Measurements from ENCODE around the gene SNRPE.

SNRPE gene

DNA sequence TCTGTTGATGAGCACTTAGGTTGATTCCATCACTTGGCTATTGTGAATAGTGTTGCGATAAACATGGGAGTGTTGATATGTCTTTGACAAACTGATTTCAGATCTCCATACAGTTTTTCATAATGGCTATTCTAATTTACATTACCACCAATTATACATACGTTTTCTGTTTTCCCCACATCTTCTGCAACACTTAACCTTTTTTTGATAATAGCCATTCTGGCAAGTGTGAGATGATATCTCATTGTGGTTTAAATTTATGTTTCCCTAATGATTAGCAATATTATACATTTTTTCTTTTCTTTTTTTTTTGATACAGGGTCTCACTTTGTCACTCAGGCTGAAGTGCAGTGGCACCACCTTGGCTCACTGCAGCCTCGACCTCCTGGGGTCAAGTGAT is 17.0 kb downstream of the SNRPE start:
- no peak for DNase-seq (ENCODE audit: low read depth in 2 of 2, low spot score in 1 of 2)

DNA sequence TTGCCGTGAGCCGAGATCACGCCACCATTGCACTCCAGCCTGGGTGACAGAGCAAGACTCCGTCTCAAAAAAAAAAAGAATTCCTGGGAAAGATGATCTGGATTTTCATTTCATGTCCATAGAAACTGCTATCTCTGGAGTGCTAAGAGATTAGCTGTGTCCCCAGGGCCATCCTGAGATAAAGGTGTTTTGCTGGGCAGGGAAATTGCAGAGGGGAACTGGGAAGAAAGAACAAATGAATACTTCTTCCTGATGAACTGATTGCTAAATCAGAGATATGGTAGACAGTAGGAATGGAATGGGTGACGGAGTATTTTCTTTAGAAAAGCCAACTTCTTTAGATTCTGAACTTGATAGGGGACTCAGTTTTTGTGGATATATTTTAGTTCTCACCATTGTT is 19.2 kb downstream of the SNRPE start:
- no peak for DNase-seq (ENCODE audit: low read depth in 2 of 2, low spot score in 1 of 2)

DNA sequence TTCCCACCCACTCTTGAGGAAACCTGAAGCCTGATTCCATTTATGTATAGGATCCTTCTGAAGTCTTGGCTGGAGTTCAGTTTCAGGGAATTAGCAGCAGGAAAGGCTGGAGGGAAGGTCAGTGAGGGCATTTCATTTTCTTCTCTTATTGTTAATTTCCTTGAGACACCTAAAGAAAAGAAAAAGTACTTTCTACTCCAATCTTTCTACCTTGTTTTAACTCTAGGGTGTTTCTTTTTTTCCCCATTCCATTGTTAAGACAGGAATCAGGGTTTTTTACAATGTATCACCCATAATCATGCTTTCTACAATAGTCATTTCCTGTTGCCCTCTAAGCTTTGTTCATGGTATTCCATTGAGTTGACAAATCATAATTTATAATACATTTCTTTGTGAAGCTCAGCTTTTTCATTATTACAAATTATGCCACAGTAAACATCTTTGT is 27.4 kb downstream of the SNRPE start:
- no peak for DNase-seq (ENCODE audit: low read depth in 2 of 2, low spot score in 1 of 2)

DNA sequence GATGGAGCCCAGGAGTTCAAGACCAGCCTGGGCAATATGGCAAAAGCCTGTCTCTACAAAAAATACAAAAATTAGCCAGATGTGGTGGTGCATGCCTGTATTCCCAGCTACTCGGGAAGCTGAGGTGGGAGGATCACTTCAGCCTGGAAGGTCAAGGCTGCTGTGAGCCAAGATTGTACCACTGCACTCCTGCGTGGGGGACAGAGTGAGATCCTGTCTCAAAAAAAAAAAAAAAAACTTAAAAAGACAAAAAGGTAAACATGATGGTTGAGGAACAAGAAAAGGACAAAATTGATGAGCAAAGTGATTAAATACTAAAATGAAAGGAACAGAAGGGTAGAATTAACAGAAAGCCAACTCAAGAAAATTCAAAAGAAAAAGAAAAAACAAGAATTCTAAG is 30.6 kb downstream of the SNRPE start:
- DNase-seq (ENCODE audit: low read depth in 2 of 2, low spot score in 1 of 2), result no peak

DNA sequence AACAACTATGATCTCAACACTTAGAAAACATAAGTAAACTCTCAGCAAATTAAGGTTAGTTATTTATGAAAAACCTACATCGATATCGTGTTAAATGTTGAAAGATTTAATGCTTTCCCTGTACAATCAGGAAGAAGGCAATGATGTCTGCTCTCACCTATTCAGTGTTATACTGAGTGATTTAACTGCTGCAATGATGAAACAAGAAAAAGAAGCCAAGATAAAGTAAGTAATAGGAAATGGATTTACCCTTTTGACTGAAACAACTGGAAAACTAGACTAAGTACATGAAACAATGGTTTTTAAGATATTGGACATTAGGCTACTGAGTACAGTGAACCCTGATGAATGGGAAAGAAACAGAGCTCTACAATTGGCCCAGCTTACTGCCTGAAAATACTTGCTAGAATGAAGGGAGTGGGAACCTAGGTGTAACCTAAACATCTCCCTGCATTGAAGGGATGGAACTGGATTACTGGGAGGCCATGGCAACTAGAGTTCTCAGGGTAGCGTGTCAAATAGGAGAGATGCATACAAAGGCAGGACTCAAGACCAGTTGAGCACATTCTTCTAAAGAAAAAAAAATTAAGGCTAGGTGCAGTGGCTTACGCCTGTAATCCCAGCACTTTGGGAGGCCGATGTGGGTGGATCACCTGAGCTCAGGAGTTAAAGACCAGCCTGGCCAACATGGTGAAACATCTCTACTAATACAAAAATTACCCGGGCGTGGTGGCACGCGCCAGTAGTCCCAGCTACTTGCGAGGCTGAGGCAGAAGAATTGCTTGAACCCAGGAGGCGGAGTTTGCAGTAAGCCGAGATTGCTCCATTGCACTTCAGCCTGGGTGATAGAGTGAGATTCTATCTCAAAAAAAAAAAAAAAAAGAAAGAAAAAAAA is 37.3 kb downstream of the SNRPE start:
- DNase-seq (ENCODE audit: low read depth in 2 of 2, low spot score in 1 of 2), result no peak

DNA sequence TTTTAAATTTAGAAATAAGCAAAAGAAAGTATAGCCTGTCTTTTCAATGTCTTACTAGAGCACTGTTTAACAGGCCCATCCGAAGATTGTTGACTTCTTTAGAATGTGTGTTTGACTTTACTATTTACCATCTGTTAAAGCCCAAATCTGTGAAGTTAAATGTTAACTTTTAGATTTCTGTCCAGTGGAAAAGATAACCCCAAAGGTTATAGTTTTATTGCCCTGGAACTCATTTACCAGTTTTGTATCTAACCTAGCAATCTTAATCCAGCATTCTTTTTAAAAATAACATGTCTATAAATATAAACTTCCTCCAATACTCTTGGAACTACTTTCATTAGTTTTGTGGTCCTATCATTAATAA is 37.9 kb downstream of the SNRPE start:
- DNase-seq (ENCODE audit: low read depth in 2 of 2, low spot score in 1 of 2), result no peak

DNA sequence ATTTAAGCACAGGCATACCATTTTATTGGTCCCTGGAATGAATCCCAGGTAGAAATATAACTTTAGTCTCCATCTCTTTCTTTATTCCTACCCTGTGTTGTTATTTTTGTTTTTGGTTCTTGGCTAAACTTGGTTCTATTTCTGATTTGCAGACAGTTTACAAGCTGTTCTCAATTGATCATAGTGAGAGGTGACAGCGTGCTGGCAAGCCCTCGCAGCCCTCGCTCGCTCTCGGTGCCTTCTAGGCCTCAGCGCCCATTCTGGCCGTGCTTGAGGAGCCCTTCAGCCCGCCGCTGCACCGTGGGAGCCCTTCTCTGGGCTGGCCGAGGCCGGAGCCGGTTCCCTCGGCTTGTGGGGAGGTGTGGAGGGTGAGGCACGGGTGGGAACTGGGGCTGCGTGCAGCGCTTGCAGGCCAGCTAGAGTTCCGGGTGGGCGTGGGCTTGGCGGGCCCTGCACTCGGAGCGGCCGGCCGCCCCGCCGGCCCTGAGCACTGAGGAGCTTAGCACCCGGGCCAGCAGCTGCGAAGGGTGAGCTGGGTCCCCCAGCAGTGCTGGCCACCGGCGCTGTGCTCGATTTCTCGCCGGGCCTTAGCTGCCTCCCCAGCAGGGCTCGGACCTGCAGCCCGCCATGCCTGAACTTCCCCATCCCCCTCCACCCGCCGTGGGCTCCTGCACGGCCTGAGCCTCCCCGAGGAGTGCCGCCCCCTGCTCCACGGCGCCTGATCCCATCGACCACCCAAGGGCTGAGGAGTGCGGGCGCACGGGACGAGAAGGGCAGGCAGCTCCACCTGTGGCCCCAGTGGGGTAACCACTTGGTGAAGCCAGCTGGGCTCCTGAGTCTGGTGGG is 38.7 kb downstream of the SNRPE start:
- DNase-seq (ENCODE audit: low read depth in 2 of 2, low spot score in 1 of 2), result no peak

DNA sequence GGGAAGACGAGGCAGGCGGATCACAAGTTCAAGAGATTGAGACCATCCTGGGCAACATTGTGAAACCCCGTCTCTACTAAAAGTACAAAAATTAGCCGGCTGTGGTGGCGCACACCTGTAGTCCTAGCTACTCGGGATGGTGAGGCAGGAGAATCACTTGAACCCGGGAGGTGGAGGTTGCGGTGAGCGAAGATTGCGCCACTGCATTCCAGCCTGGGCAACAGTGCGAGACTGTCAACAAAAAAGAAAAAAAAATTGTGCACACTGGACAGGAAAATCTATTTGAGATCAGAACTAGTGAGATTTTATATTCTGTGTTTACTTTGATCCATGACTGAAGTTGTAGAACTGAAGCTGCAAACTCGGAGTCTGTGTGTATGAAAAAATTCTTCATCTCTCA is 40.2 kb downstream of the SNRPE start:
- DNase-seq (ENCODE audit: low read depth in 2 of 2, low spot score in 1 of 2), result no peak

DNA sequence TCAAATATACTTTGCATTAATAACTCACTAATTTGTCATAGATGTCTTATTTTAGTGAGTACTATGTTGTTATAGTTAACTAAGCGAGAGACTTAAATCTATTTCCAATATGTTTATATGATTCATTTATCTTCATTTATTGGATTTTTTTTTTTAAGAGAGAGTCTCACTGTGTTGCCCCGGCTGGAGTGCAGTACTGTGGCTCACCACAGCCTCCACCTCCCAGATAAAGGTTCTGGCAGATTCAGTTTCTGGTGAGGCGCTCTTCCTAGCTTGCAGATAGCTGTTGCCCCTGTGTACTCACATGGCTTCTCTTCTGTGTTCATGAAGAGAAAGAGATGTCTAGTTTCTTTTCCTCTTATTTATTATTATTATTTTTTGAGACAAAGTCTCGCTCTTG is 43.9 kb downstream of the SNRPE start:
- no peak for DNase-seq (ENCODE audit: low read depth in 2 of 2, low spot score in 1 of 2)

DNA sequence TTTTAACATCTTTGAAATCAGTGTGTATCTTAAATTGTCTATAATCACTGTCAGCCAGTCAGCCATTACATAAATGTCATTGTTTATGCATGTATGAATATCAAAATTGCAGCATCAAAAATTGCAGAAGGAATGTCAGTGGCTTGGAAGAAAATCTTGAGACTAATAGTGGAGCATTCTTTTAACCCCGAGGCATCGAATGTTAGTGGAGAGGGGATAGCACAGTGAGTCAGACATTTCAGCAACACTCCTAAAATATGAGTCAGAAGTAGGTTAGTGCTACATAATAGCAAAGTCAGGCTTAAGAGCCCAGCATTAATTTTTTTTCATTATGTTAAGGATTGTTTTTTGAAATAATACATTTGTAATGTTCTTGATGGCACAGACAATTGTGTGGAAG is 45.5 kb downstream of the SNRPE start:
- DNase-seq (ENCODE audit: low read depth in 2 of 2, low spot score in 1 of 2), result no peak

DNA sequence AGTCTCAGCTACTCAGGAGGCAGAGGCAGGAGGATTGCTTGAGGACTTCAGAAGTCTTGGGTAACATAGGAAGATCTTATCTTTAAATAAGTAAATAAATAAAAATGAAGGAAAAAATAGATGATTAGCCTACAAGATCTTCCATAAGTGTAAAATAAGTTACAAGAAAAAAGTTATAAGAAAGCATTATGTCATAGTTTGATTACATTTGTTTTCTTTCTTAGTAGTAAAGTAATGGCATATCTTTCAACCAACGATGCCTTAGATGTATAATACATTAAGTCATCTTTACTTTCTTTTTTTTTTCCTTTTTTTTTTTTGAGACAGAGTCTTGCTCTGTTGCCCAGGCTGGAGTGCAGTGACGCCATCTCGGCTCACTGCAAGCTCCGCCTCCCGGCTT is 46.5 kb downstream of the SNRPE start:
- DNase-seq (ENCODE audit: low read depth in 2 of 2, low spot score in 1 of 2), result no peak

DNA sequence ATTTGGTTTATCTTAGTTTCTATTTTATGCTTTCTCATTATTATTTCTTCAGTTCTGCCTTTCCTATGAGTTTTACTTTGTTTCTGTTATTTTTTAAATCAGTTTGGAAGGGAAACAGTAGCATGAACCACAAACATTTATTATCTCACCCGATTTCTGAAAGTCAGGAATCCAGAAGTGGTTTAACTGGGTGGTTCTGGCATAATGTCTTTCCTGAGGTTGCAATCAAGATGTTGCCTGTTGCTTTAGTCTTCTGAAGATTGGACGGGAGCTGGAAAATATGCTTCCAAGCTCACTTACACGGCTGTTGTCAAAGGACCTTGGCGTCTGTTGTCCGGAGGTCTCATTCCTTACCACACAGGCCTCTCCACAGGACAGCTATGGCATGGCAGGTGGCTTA is 50.4 kb downstream of the SNRPE start:
- DNase-seq (ENCODE audit: low read depth in 2 of 2, low spot score in 1 of 2), result no peak

DNA sequence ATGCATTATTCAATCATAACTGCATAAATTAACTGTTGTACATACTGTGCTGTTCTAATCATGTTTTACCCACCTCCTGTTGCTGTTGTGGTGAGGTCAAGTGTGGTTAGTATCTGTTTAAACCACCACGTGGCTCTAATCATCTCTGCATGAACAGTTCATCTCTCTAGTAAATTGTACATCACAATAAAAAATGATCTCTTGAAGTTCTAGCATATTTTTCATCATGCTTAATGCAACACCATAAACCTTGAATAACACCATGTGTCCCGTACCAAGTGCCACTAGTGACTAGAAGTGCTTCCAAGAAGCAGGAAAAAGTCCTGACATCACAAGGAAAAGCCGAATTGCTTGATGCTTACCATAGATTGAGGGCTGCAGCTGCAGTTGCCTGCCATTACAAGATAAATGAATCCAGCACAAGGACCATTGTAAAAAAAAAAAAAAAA is 51.7 kb downstream of the SNRPE start:
- DNase-seq (ENCODE audit: low read depth in 2 of 2, low spot score in 1 of 2), result no peak

DNA sequence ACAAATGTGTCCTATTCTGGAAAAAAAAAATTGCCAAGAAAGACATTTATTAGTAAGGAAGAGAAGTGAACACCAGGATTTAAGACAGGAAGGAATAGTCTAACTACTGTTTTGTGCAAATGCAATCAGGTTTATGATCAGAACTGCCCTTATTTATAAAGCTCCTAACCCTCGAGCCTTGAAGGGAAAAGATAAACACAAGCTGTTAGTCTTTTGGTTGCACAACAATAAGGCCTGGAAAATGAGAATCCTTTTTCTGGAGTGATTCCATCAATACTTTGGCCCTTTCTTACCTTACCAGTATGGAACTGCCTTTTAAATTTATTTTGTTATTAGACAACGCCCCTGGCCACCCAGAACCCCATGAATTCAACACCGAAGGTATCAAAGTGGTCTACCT is 52.9 kb downstream of the SNRPE start:
- DNase-seq (ENCODE audit: low read depth in 2 of 2, low spot score in 1 of 2), result no peak

DNA sequence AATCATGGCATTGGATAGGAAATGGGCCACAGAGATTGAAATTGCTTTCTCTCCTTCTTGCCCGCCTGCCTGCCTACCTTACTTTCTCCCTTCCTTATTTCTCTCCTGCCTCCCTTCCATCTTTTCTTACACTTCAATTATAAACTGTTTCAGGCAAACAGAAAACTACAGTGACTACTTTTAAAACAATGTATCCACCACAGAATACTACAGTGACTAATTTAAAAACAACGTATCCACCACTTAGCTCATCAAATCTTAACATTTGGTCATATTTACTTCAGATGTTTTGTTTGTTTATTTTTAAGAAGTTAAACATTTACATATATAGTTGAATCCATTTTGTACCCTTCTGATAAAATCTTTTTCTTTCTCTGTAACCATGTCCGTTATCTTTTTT is 54.4 kb downstream of the SNRPE start:
- no peak for DNase-seq (ENCODE audit: low read depth in 2 of 2, low spot score in 1 of 2)

DNA sequence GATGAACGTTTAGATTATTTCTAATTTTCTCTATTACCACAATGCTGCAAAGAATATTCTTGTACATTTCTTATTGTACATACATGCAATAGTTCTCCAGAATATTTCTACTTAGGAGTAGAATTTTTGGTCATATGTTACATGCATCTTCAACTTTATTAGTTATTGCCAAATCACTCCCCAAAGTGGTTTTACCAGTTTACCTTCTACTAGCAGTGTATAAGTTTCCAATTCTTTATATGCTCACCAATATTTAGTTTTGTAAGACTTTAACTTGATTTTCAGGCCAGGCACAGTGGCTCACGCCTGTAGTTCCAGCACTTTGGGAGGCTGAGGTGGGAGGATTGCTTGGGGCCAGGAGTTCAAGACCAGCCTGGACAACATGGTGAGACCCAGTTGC is 55.4 kb downstream of the SNRPE start:
- DNase-seq (ENCODE audit: low read depth in 2 of 2, low spot score in 1 of 2), result no peak
